H1 (cell line): ENCODE measurements around the gene MTG1. TPM values are rescaled to one million over a fixed set of nuclear protein-coding genes. Genes with fewer than 3 reads are reported as not detected.

Source experiments
- CBX8 ChIP-seq: fragments of 300-800, 300-1000 bp; sonication (generic); IDR thresholded peaks from 2 replicates; pipeline ENCODE4 v1.7.1; 2016; ENCODE audit warnings: low read depth, low read length, borderline replicate concordance
- CTCF ChIP-seq, 3 experiments: IDR thresholded peaks; 1 replicate in 2 of 3; 2 replicates in 1 of 3; pipeline versions ENCODE4 v1.5.1 to v1.6.1; 2011; ENCODE audit warnings: low read length in 3 of 3, mild to moderate bottlenecking in 3 of 3, inconsistent platforms in 2 of 3, low read depth in 1 of 3, moderate library complexity in 1 of 3; ENCODE audit not compliant: insufficient read depth in 1 of 3; ENCODE audit errors: control extremely low read depth in 1 of 3
- NRF1 ChIP-seq: IDR thresholded peaks from 2 replicates; pipeline ENCODE4 v1.6.1; 2011; ENCODE audit warnings: mild to moderate bottlenecking, low read depth, low read length, improper control_type of control experiment
- SRF ChIP-seq: IDR thresholded peaks from 2 replicates; pipeline ENCODE4 v1.6.1; 2011; ENCODE audit warnings: mild to moderate bottlenecking, low read depth, low read length, moderate library complexity
- TBP ChIP-seq: IDR thresholded peaks from 2 replicates; pipeline ENCODE4 v1.6.1; 2011; ENCODE audit warnings: low read depth, low read length, improper control_type of control experiment
- polyA plus RNA-seq, 7 experiments: library from polyadenylated mRNA; depleted of rRNA in 3 of 7; stranded (reverse) in 5 of 7; unstranded in 2 of 7; fragments of >200 nt in 5 of 7; fragments of 200-250 nt in 2 of 7; gene quantifications; 1 replicate in 5 of 7; 2 replicates in 1 of 7; 4 replicates in 1 of 7; pipeline versions ENCODE4 v1.2.1 to v1.2.3, GENCODE V29; 2011 to 2013; ENCODE audit warnings: missing spikeins in 2 of 7, mixed read lengths in 2 of 7
- total RNA-seq: library from RNA; stranded (reverse); fragmentation: NEBNext Ultra II Directional; extraction: Animal tissue kit (Norgen Biotek cat#: 25700); gene quantifications from 2 replicates; pipeline ENCODE4 v1.2.1, GENCODE V29; 2021

MTG1 gene
- total and polyA plus RNA-seq, 2 of the 8 experiments (the other 6 are each of a cell fraction or from before 2014, with no cell fraction given), result 56.6 to 81.6 TPM

GRCh38 chr10:133415752-133416151 lies 21.8 kb downstream of the MTG1 start (continued):
- no peak for TF ChIP-seq SRF
- no peak for TF ChIP-seq TBP
- no peak for TF ChIP-seq CBX8
- no peak for TF ChIP-seq NRF1
- TF ChIP-seq CTCF (IDR thresholded peaks at IDR 0.05; ENCODE audit: control extremely low read depth in 1 of 3, insufficient read depth in 1 of 3, low read depth in 1 of 3, low read length in 3 of 3), result no peak
